Omental fat pad (tissue), 4 donors: ENCODE results near the gene DAPK1. TPM values are rescaled to one million over a fixed set of nuclear protein-coding genes. Genes with fewer than 3 reads are reported as not detected.

ENCODE experiments used
- ATAC-seq: fragments of 150-250 bp; one replicate; pipeline ENCODE4 v1.9.1; 2016; ENCODE audit warnings: mild to moderate bottlenecking, moderate library complexity; ENCODE audit not compliant: low FRiP score
- DNase-seq: peaks from one replicate; pipeline ENCODE4 v3.0.0-alpha.2; 2019; ENCODE audit warnings: low spot score
- CTCF ChIP-seq, 3 donors: fragments of 450-650 bp; IDR thresholded peaks; one replicate each; pipeline ENCODE4 v1.5.1; 2016 to 2017; ENCODE audit warnings: antibody characterized with exemption in 3 of 3, mild to moderate bottlenecking in 3 of 3, moderate library complexity in 2 of 3
- total RNA-seq, 4 donors: library from RNA; depleted of rRNA; stranded (reverse); fragments of >200 nt; gene quantifications; one replicate each; pipeline ENCODE4 v1.1.0, GENCODE V29; 2016

The DAPK1 gene
- total RNA-seq, 4 donors from 2014 or later, result 56.1 to 214 (median 88.1) TPM

- DNase-seq (no peak), ATAC-seq (no peak)
- no peak for TF ChIP-seq CTCF (IDR thresholded peaks at IDR 0.05)
Observed at GRCh38 chr9:87714819-87715218, 217.2 kb downstream of the DAPK1 start.

- no peak for TF ChIP-seq CTCF (IDR thresholded peaks at IDR 0.05)
- DNase-seq (no peak), ATAC-seq (no peak)
Observed at GRCh38 chr9:87716141-87716540, 218.5 kb downstream of the DAPK1 start.

- ATAC-seq (no peak), DNase-seq (no peak)
- no peak for TF ChIP-seq CTCF (IDR thresholded peaks at IDR 0.05)
Observed at GRCh38 chr9:87717456-87717855, 219.8 kb downstream of the DAPK1 start.

GRCh38 chr9:87718231-87718630, 220.6 kb downstream of the DAPK1 start:
- no peak for DNase-seq
- ATAC-seq, result no peak
- TF ChIP-seq CTCF (IDR thresholded peaks at IDR 0.05), result no peak

GRCh38 chr9:87718852-87719612, 221.4 kb downstream of the DAPK1 start:
- DNase-seq, result no peak
- no peak for ATAC-seq
- TF ChIP-seq CTCF (IDR thresholded peaks at IDR 0.05), result no peak

- ATAC-seq (no peak), DNase-seq (no peak)
- TF ChIP-seq CTCF (IDR thresholded peaks at IDR 0.05), result no peak
Observed at GRCh38 chr9:87720173-87720572, 222.5 kb downstream of the DAPK1 start.

- ATAC-seq (no peak), DNase-seq (no peak)
- no peak for TF ChIP-seq CTCF (IDR thresholded peaks at IDR 0.05)
Observed at GRCh38 chr9:87722393-87723088, 224.9 kb downstream of the DAPK1 start.
